Ishikawa (cell line): ENCODE results near the gene ZNF620.

ENCODE experiments used
- CEBPB ChIP-seq: IDR thresholded peaks from 2 replicates; pipeline ENCODE4 v1.6.1; 2012
- EP300 ChIP-seq: IDR thresholded peaks from 2 replicates; pipeline ENCODE4 v1.6.1; 2012; ENCODE audit warnings: borderline replicate concordance
- RAD21 ChIP-seq: IDR thresholded peaks from 2 replicates; pipeline ENCODE4 v1.6.1; 2012; ENCODE audit warnings: low read depth
- TEAD4 ChIP-seq: IDR thresholded peaks from 2 replicates; pipeline ENCODE4 v1.6.1; 2012
- YY1 ChIP-seq: IDR thresholded peaks from 2 replicates; pipeline ENCODE4 v1.6.1; 2012; ENCODE audit warnings: low read depth

DNA sequence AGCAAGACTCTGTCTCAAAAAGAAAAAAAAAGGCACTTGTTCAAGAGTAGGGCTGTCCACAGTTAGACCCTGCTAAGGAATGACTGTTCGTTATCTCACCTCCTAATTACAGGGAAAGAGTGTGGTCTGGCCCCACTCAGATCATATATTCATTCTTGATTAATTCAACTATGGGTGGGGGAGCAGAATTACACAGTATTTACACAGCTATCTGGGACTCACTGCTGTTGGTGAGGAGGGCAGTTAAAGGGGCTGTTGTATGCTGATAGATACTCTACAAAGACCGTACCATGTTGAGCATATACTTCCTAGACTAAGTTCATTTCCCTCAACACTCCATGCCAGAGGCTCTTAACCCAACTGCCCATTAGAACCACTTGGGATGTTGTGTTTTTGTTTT lies 3.8 kb upstream of the ZNF620 start:
- TF ChIP-seq YY1 (no peak), RAD21 (no peak), CEBPB (no peak), TEAD4 (no peak), EP300 (no peak)
